Measurements from ENCODE around the gene GAS6. TPM values are rescaled to one million over a fixed set of nuclear protein-coding genes. Genes with fewer than 3 reads are reported as not detected.

GAS6 gene
- total RNA-seq, 4 donors from 2014 or later: 132 to 392 (median 217) TPM

DNA sequence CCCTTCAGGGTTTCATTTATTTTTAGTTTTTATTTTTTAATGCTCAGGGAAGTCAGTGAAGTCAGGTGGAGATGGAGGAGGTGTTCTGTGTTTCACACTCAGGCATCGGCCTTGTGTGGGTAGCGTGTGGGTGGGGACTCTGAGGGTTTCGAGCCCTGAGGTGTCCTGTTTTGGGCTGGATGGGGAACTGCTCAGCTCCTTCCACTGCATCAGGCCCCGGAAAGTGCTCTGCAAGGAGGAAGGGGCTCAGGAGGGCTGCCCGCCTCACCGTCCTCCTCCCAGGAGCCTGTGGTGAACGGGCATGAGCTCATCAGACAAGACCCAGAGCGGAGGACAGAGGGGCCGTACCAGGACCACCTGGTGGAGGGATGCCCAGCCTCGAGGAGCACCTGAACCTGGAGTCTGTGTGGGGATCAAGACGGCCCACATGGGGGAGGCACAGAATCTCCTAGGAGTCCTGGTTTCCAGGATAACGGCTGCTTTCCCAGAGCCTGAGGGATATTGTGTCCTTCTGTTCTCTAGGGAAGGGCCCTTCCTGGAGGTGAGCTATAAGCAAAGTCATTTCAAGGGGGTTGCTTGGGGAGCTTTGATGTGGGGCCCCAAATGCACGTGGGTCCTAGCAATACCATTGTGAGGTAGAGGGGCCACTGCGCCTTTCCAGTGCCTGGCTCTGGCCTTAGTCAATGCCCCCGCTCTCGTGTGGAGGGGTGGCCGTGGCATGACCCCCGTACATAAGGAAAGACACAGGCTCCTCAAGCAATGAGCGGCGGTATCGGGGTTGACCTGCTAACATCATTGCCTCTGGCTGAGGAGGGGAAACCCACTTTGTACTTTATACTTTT lies 13.5 kb upstream of the GAS6 start:
- no peak overlapping the region for H3K27ac ChIP-seq
- H3K36me3 ChIP-seq: no peaks in the 10 kb centered on the region
- 90% methylated on average over 2 of the region's 21 CpGs; no CpG with 5 or more reads in 1 of the 2 donors for WGBS, 2 donors (ENCODE audit: low coverage in 1 of 2)
- H3K4me1 ChIP-seq: peaks cover 0 to 38% (median 17%) of the 10 kb centered on the region in 3 donors
- H3K4me3 ChIP-seq: no peak overlapping the region
- no peaks in the 10 kb centered on the region for H3K9me3 ChIP-seq
- TF ChIP-seq POLR2AphosphoS5 (IDR thresholded peaks at IDR 0.05): no peak
- TF ChIP-seq, protein P1, sequence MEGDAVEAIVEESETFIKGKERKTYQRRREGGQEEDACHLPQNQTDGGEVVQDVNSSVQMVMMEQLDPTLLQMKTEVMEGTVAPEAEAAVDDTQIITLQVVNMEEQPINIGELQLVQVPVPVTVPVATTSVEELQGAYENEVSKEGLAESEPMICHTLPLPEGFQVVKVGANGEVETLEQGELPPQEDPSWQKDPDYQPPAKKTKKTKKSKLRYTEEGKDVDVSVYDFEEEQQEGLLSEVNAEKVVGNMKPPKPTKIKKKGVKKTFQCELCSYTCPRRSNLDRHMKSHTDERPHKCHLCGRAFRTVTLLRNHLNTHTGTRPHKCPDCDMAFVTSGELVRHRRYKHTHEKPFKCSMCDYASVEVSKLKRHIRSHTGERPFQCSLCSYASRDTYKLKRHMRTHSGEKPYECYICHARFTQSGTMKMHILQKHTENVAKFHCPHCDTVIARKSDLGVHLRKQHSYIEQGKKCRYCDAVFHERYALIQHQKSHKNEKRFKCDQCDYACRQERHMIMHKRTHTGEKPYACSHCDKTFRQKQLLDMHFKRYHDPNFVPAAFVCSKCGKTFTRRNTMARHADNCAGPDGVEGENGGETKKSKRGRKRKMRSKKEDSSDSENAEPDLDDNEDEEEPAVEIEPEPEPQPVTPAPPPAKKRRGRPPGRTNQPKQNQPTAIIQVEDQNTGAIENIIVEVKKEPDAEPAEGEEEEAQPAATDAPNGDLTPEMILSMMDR (IDR thresholded peaks at IDR 0.05): no peak
- TF ChIP-seq EP300 (IDR thresholded peaks at IDR 0.05): no peak
- TF ChIP-seq POLR2A (IDR thresholded peaks at IDR 0.05): no peak
- H3K27me3 ChIP-seq: no peaks in the 10 kb centered on the region
- no peak for ATAC-seq

DNA sequence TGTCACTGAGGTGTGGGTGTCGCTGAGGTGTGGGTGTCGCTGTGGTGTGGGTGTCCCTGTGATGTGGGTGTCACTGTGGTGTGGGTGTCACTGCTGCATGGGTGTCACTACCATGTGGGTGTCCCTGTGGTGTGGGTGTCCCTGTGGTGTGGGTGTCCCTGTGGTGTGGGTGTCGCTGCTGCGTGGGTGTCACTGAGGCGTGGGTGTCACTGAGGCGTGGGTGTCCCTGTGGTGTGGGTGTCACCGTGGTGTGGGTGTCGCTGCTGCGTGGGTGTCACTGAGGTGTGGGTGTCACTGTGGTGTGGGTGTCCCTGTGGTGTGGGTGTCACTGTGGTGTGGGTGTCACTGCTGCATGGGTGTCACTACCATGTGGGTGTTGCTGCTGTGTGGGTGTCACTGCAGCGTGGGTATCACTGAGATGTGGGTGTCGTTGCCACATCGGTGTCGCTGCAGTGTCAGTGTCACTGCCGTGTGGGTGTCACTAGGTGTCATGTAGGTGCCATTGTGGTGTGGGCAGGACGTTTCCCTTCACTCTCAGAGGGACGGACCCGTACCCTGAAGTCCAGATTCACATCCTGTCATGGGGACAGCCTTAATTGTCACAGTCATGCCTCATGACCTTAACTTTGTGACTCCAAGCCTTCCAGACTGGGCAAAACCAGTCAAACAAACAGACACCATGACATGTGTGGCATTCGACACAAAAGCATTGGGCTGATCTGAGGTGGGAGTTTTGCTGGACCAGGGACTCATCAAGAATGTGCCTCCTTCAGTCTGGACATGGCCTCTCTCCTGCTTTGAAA lies 12.7 kb upstream of the GAS6 start:
- Histone ChIP-seq H3K4me1 (peaks cover 0 to 30% (median 9%) of the 10 kb centered on the region in 3 donors), H3K27me3 (no peaks in the 10 kb centered on the region), H3K36me3 (no peaks in the 10 kb centered on the region), H3K9me3 (no peaks in the 10 kb centered on the region), H3K27ac (no peak overlapping the region), H3K4me3 (no peak overlapping the region)
- WGBS, 2 donors (ENCODE audit: low coverage in 1 of 2): 80 to 100% methylated on average over 1 of the region's 18 CpGs
- no peak for ATAC-seq
- TF ChIP-seq POLR2AphosphoS5 (IDR thresholded peaks at IDR 0.05) (no peak), EP300 (IDR thresholded peaks at IDR 0.05) (no peak), POLR2A (IDR thresholded peaks at IDR 0.05) (no peak)
- TF ChIP-seq, protein P1 (IDR thresholded peaks at IDR 0.05): no peak

DNA sequence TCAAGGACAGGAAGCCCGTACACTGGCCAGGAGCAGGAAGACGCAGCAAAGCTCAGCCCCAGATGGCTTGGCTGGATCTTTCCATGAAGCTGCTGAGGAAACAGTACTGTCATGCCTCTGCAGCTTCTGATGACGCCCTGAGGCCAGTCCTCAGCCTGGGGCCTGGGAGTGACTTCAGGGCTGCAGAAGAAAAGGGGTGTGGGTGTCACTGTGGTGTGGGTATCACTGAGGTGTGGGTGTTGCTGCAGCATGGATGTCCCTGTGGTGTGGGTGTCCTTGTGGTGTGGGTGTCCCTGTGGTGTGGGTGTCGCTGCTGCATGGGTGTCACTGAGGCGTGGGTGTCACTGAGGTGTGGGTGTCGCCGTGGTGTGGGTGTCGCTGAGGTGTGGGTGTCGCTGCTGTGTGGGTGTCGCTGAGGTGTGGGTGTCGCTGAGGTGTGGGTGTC lies 12.0 kb upstream of the GAS6 start:
- WGBS, 2 donors (ENCODE audit: low coverage in 1 of 2): no CpG with 5 or more reads among the region's 11 CpGs
- no peak for ATAC-seq

DNA sequence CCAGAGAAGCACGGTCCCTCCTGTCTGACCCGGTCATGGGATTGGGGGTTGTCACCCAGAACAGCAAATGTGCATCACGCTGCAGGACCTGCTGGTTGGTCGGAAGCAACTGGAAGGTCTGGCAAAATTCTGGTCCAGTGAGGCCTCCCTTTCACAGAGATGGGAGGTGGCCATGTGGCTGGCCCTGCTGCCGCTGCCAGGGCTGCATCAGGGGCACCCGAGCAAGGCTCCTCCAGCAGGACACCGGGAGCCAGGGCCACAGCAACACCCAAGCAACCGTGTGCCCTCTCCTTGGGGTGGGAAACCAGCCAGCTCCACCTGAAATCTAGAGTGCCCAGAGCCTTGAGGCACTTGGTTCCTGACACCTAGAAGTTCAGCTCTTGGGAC lies 11.5 kb upstream of the GAS6 start:
- Histone ChIP-seq H3K9me3 (no peaks in the 10 kb centered on the region), H3K27ac (no peak overlapping the region), H3K4me3 (no peak overlapping the region), H3K4me1 (peaks cover 0 to 19% (median 8%) of the 10 kb centered on the region in 3 donors), H3K27me3 (no peaks in the 10 kb centered on the region), H3K36me3 (no peaks in the 10 kb centered on the region)
- no CpG with 5 or more reads among the region's 8 CpGs for WGBS, 2 donors (ENCODE audit: low coverage in 1 of 2)
- ATAC-seq: no peak
- TF ChIP-seq, protein P1 (IDR thresholded peaks at IDR 0.05): no peak
- TF ChIP-seq EP300 (IDR thresholded peaks at IDR 0.05) (no peak), POLR2A (IDR thresholded peaks at IDR 0.05) (no peak), POLR2AphosphoS5 (IDR thresholded peaks at IDR 0.05) (no peak)

More for the DNA sequence above, 12.0 kb upstream of the GAS6 start:
- Histone ChIP-seq H3K9me3 (no peaks in the 10 kb centered on the region), H3K27me3 (no peaks in the 10 kb centered on the region), H3K36me3 (no peaks in the 10 kb centered on the region), H3K27ac (no peak overlapping the region), H3K4me1 (peaks cover 0 to 23% (median 8%) of the 10 kb centered on the region in 3 donors), H3K4me3 (no peak overlapping the region)
- TF ChIP-seq, protein P1 (IDR thresholded peaks at IDR 0.05): no peak

Measured in gastroesophageal sphincter (tissue), 4 donors.